Transverse colon (tissue), 4 donors: ENCODE data around the gene BLTP3A. TPM values are rescaled to one million over a fixed set of nuclear protein-coding genes. Genes with fewer than 3 reads are reported as not detected.
A peak's percentile ranks its signal among the peaks of the same experiment; 100 is the strongest.

Source experiments
- DNase-seq: peaks from one replicate; pipeline ENCODE4 v3.0.0-alpha.2; 2019
- H3K27ac ChIP-seq, 4 donors: fragments of 200-600 bp; sonication (generic); 2 replicates each; pipeline ENCODE4 v1.5.1; 2016 to 2018; ENCODE audit warnings: inconsistent platforms in 4 of 4
- H3K27me3 ChIP-seq: fragments of 200-600 bp; sonication (generic); 2 replicates; pipeline ENCODE4 v1.5.1; 2017; ENCODE audit warnings: inconsistent platforms
- H3K36me3 ChIP-seq, 4 donors: fragments of 200-600 bp; sonication (generic); 2 replicates each; pipeline ENCODE4 v1.5.1; 2017 to 2019; ENCODE audit warnings: inconsistent platforms in 4 of 4
- H3K4me1 ChIP-seq, 4 donors: fragments of 200-600 bp; sonication (generic); 2 replicates each; pipeline ENCODE4 v1.5.1; 2017 to 2020; ENCODE audit warnings: inconsistent platforms in 4 of 4
- H3K4me3 ChIP-seq, 4 donors: fragments of 200-600 bp; sonication (generic); 1 replicate in 1 of 4; 2 replicates in 3 of 4; pipeline versions ENCODE4 v1.5.1 to v1.6.1; 2017 to 2019; ENCODE audit warnings: inconsistent platforms in 4 of 4
- H3K9me3 ChIP-seq, 2 donors: fragments of 200-600 bp; sonication (generic); 2 replicates each; pipeline ENCODE4 v1.5.1; 2017 to 2019; ENCODE audit warnings: inconsistent platforms in 2 of 2
- EP300 ChIP-seq: sonication (generic); formaldehyde crosslinking; IDR thresholded peaks from one replicate; pipeline ENCODE4 v1.6.1; 2017; ENCODE audit warnings: antibody characterized with exemption, low read depth
- POLR2A ChIP-seq: fragments of 450-650 bp; IDR thresholded peaks from one replicate; pipeline ENCODE4 v1.6.1; 2016; ENCODE audit warnings: antibody characterized with exemption, mild to moderate bottlenecking, moderate library complexity
- POLR2AphosphoS5 ChIP-seq, 3 donors: sonication (generic); formaldehyde crosslinking; IDR thresholded peaks; one replicate each; pipeline ENCODE4 v1.6.1; 2016; ENCODE audit warnings: antibody characterized with exemption in 3 of 3
- WGBS, 2 donors: methylation state at CpG; one replicate each; pipeline ENCODE4 v1.1.5; 2018; ENCODE audit warnings: low coverage in 1 of 2; 5-methylcytosine and 5-hydroxymethylcytosine counted together
- in situ Hi-C, 4 donors: fragments of 200-750 bp; cut with MboI; loops; one replicate each; pipeline versions ENCODE4 v1.15.0 to v1.15.1; 2017; ENCODE audit warnings: low sequenced_read_pairs in 3 of 4, low pct_ligation_motif_present in 1 of 4, low pct_unique_long_range_greater_than_20kb in 1 of 4
- intact Hi-C: fragments of 100-400 bp; cut with DNase I; formaldehyde crosslinking; loops from one replicate; pipeline ENCODE4 v1.15.1; 2023; ENCODE audit warnings: low total_unique reads
- total RNA-seq, 4 donors: library from RNA; depleted of rRNA; stranded (reverse); fragments of >200 nt; gene quantifications; one replicate each; pipeline ENCODE4 v1.1.0, GENCODE V29; 2016
- TF ChIP-seq, protein P1 (sequence below), 5 experiments: fragments of 200-600 bp in 3 of 5; fragments of 450-650 bp in 2 of 5; sonication (generic) in 3 of 5; IDR thresholded peaks; 1 replicate in 2 of 5; 2 replicates in 3 of 5; pipeline ENCODE4 v1.5.1; 2016 to 2017; ENCODE audit warnings: antibody characterized with exemption in 5 of 5, inconsistent platforms in 3 of 5, mild to moderate bottlenecking in 2 of 5, moderate library complexity in 1 of 5

BLTP3A gene
- total RNA-seq, 4 donors from 2014 or later, result 7.4 to 13.1 (median 9.9) TPM

DNA sequence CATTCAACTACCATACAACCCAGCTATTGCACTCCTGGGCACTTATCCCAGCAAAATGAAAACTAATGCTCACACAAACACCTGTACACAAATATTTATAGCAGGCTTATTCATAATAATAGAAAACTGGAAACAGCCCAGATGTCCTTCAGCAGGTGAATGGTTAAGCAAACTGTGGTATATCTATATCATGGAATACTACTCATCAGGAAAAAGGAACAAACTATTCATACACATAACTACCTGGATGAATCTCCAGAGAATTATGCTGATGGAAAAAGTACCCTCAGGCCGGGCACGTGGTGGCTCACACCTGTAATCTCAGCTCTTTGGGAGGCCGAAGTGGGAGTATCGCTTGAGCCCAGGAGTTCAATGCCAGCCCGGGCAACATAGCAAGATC is 3.8 kb upstream of the BLTP3A start:
- no peaks in the 10 kb centered on the region for H3K9me3 ChIP-seq
- in situ Hi-C loops (no loop called here), intact Hi-C loops (no loop called here)
- 98 to 100% methylated on average over 2 to 5 of the region's 5 CpGs for WGBS, 2 donors
- H3K36me3 ChIP-seq, result no peaks in the 10 kb centered on the region
- TF ChIP-seq POLR2AphosphoS5 (IDR thresholded peaks at IDR 0.05) (no peak), EP300 (no peak), POLR2A (no peak)
- TF ChIP-seq, protein P1, sequence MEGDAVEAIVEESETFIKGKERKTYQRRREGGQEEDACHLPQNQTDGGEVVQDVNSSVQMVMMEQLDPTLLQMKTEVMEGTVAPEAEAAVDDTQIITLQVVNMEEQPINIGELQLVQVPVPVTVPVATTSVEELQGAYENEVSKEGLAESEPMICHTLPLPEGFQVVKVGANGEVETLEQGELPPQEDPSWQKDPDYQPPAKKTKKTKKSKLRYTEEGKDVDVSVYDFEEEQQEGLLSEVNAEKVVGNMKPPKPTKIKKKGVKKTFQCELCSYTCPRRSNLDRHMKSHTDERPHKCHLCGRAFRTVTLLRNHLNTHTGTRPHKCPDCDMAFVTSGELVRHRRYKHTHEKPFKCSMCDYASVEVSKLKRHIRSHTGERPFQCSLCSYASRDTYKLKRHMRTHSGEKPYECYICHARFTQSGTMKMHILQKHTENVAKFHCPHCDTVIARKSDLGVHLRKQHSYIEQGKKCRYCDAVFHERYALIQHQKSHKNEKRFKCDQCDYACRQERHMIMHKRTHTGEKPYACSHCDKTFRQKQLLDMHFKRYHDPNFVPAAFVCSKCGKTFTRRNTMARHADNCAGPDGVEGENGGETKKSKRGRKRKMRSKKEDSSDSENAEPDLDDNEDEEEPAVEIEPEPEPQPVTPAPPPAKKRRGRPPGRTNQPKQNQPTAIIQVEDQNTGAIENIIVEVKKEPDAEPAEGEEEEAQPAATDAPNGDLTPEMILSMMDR (IDR thresholded peaks at IDR 0.05), result no peak
- H3K27me3 ChIP-seq, result no peaks in the 10 kb centered on the region
- H3K27ac ChIP-seq, result no peak overlapping the region
- H3K4me1 ChIP-seq, result peaks cover 0 to 16% (median 10%) of the 10 kb centered on the region in 4 donors
- no peak for DNase-seq
- no peak overlapping the region for H3K4me3 ChIP-seq

DNA sequence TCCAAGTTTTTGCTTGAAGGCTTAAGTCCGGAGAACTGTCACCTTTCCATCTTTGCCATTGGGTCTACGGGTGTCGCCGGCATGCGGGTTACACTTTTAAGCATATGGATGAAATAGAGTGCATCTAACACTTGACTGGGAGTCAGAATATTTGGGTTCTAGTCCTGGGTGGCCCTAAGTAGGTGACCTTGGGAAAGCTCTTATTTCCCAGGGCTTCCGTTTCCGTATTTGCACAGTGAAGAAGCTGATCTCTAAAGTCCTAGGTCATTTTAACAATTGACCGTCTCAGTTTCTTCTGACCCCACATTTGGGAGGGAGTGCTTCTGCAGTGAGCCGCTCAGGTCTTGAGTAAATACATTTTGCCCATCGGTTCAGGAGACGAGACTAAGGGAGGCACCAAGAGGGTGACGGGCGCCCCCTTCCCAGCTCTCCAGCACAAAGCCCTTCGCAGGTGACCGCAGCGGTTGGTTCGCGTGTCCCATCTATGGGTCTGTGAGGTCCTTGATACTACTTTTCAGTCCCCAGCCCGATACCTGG is 651 bp upstream of the BLTP3A start:
- in situ Hi-C loops (no loop called here), intact Hi-C loops (no loop called here)
- H3K36me3 ChIP-seq, result no peaks in the 10 kb centered on the region
- peaks cover 0 to 21% (median 15%) of the 10 kb centered on the region in 4 donors for H3K4me1 ChIP-seq
- WGBS, 2 donors, result 3 to 9% methylated on average over 4 to 19 of the region's 19 CpGs
- H3K4me3 ChIP-seq, result peak overlapping the region; percentile 64 to 100 (median 84)
- TF ChIP-seq POLR2AphosphoS5 (IDR thresholded peaks at IDR 0.05) (no peak), POLR2A (no peak), EP300 (no peak)
- TF ChIP-seq, protein P1 (IDR thresholded peaks at IDR 0.05), result peak in 1 of 5 experiments; percentile 8
- H3K9me3 ChIP-seq, result no peaks in the 10 kb centered on the region
- DNase-seq, result peak; percentile 64
- peak overlapping the region; percentile 89 to 98 (median 93) for H3K27ac ChIP-seq
- H3K27me3 ChIP-seq, result no peaks in the 10 kb centered on the region

DNA sequence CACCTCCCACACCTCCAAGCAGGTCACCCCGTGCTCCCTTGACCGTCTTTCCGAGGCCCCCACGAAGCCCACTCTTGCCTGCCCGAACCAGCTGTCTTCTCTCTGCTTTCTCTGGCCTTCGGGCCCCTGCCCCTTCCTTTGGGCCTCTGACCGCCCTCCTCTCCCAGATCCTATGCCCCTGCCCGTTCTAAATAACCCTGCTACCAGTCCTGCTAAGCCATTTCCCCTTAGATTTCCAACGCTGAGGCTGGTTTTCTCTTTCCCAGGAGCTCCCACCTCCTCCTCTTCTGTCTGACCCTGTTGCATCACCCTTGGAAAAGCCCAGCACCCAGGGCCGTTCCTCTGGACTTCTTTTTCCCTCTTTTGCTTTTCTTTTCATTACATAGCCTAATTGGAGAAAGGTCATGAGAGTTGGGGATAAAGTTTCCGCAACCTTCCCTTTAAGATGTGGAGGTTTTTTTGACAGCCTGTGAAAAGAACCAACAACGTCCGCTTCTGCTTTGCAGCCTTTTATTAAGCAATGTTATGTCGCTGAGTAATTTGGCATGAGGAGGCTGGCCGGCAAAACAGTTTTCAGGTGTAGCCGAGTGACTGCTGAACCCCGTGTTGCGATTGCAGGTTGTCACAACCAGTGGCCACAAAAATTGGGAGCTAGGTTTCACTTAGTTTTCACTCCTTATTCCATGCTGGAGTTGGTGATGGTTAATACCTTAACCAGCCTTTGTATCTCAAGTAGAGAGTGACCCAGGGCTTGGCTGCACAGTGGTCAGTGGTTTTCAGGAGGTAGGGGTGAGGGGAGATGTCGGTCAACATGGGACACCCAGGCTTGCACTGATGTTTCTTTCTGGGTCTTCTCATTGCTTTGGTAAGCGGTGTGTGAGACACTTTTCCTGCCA is 970 bp downstream of the BLTP3A start:
- TF ChIP-seq POLR2A, result no peak
- TF ChIP-seq EP300, result no peak
- no peak for TF ChIP-seq POLR2AphosphoS5 (IDR thresholded peaks at IDR 0.05)
- TF ChIP-seq, protein P1 (IDR thresholded peaks at IDR 0.05), result no peak
- 9 to 12% methylated on average over 13 to 20 of the region's 20 CpGs for WGBS, 2 donors
- Histone ChIP-seq H3K4me3 (peak overlapping the region; percentile 64 to 100 (median 84)), H3K27ac (peak overlapping the region; percentile 89 to 98 (median 93)), H3K9me3 (no peaks in the 10 kb centered on the region), H3K4me1 (peaks cover 0 to 21% (median 15%) of the 10 kb centered on the region in 4 donors), H3K36me3 (no peaks in the 10 kb centered on the region), H3K27me3 (no peaks in the 10 kb centered on the region)
- in situ Hi-C loops, result no loop called here
- peak; percentile 25 for DNase-seq
- intact Hi-C loops, result no loop called here

DNA sequence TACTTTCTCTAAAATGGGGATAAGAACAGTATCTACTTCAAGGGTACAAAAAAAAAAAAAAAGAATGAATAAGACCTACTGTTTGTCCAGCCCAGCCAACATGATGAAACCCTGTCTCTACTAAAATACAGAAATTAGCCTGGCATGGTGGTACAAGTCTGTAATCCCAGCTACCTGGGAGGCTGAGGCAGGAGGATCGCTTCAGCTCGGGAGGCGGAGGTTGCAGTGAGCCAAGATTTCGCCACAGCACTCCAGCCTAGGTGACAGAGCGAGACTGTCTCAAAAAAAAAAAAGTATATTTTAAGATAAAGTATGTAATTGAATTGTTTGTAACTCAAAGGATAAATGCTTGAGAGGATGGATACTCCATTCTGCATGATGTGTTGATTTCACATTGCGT is 2.0 kb downstream of the BLTP3A start:
- no peak for TF ChIP-seq EP300
- no peak for TF ChIP-seq POLR2A
- TF ChIP-seq, protein P1 (IDR thresholded peaks at IDR 0.05), result no peak
- TF ChIP-seq POLR2AphosphoS5 (IDR thresholded peaks at IDR 0.05), result no peak
- Histone ChIP-seq H3K4me1 (peaks cover 0 to 21% (median 15%) of the 10 kb centered on the region in 4 donors), H3K9me3 (no peaks in the 10 kb centered on the region), H3K36me3 (no peaks in the 10 kb centered on the region), H3K27me3 (no peaks in the 10 kb centered on the region), H3K4me3 (no peak overlapping the region), H3K27ac (no peak overlapping the region)
- 95 to 97% methylated on average over 4 to 6 of the region's 6 CpGs for WGBS, 2 donors
- DNase-seq, result no peak
- in situ Hi-C loops, result no loop called here
- intact Hi-C loops, result no loop called here
